Loucy (cell line): ENCODE data around the gene PCDHGA9.

Source experiments
- CTCF ChIP-seq: fragments of 200-600 bp; sonication (generic); conservative IDR thresholded peaks from 2 replicates; pipeline ENCODE4 v1.5.1; 2014; ENCODE audit warnings: mild to moderate bottlenecking, antibody characterized with exemption, low read length
- EZH2phosphoT487 ChIP-seq: fragments of 200-600 bp; IDR thresholded peaks from 2 replicates; pipeline ENCODE4 v1.6.1; 2018; ENCODE audit warnings: antibody characterized with exemption, mild to moderate bottlenecking, moderate library complexity, borderline replicate concordance

GRCh38 chr5:141422742-141423291, 20.2 kb downstream of the PCDHGA9 start:
- TF ChIP-seq CTCF (no peak), EZH2phosphoT487 (no peak)
